ENCODE data around the gene U2AF1.
"Not testable (repeated sequence)": the region's sequence is repeated elsewhere in the genome, so short reads cannot be mapped to it uniquely, and the experiment has no call there.

Gene U2AF1
- 18.5 to 42.3 (median 25.7) reads per million in 4 donors for total RNA-seq

GRCh38 chr21:43106965-43107793 lies at the start of gene U2AF1:
TSS of gene U2AF1 (minus strand) at chr21:43107570. CDS start at chr21:43107494, 76 bp downstream.
- DNase-seq, result peak in 4 of 5 donors; percentile 29 to 73 (median 47)

- DNase-seq, result not testable (repeated sequence)
Measured at GRCh38 chr21:43153601-43154000, 46.2 kb upstream of the U2AF1 start.

DNA sequence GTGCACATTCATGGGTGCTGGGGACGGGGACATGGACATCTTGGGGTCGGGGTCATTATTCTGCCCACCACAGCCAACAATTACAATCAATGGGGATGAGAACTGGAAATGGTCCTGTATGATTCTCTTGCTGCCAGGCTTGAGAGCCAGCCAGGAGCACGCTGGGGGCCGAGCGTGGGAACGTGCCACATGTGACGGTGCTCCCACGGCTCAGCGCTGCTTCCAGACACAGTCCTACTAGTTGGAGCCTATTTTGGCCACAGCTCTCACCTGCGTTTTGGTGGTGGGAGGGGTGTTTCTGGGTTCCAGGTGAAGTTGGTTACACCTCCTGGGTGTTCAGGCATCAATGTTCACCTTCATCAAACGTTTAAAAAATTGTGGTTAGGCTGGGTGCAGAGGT lies 42.0 kb upstream of the U2AF1 start:
- DNase-seq, result not testable (repeated sequence)

DNA sequence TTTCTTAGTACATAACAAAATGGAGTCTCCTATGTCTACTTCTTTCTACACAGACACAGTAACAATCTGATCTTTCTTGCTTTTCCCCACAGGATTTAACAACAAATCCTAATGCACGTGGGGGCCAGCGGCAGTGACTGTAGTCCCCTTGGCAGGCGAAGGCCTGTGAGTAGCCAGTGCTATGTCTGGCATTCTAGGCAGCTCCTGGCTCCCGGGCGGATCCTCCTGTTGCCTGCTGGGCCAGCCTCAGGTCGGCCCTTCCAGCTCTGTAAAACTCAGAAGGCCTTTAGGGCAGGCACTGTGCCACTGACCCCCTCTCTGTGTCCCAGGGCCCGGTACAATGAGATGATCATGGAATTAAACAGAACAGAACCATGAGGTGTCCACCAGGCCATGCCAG lies 40.6 kb upstream of the U2AF1 start:
- not testable (repeated sequence) for DNase-seq

GRCh38 chr21:43146637-43147036 lies 39.3 kb upstream of the U2AF1 start:
- DNase-seq, result not testable (repeated sequence)

DNA sequence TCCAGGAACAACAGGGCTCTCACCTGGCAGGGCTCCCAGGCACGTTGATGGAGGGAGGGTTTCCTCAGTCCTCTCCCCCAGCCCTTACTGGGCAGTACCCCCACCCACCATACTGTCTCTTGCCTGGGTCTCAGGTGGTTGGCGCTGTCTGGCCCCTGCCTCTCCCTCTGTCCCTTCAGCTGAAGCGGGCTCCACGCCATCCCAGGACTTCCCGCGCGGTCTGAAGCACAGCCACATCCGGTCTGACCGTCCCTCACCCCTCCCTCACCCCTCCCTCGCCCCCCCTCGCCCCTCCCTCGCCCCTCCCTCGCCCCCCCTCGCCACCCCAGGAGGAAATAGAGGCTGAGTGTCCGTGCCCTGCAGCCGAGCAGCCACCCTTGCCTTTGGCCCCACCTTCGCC lies 34.0 kb upstream of the U2AF1 start:
- not testable (repeated sequence) for DNase-seq

DNA sequence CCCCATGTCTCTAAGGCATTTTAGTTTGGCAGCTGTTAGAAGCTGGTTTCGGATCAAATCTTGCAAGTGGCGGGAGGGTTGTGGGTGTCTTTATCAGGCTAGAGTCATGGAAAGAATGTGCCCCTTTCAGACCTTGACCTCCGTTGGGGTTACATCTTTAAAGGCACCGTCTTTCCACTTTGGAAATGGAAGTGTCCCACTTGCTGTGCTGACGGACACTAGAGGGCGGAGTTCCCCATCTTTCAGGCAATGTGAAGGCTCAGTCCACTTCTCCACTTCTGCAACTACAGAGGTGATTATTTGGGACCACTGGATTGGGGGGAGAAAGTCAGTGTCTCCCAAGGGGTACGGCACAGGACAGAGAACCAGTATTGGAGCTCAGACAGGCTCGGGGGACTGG lies 31.6 kb upstream of the U2AF1 start:
- not testable (repeated sequence) for DNase-seq

GRCh38 chr21:43134520-43134919 lies 27.1 kb upstream of the U2AF1 start:
- DNase-seq, result not testable (repeated sequence)

- not testable (repeated sequence) for DNase-seq
Measured at GRCh38 chr21:43130094-43130493, 22.7 kb upstream of the U2AF1 start.

- DNase-seq, result not testable (repeated sequence)
Measured at GRCh38 chr21:43115956-43116355, 8.6 kb upstream of the U2AF1 start.

DNA sequence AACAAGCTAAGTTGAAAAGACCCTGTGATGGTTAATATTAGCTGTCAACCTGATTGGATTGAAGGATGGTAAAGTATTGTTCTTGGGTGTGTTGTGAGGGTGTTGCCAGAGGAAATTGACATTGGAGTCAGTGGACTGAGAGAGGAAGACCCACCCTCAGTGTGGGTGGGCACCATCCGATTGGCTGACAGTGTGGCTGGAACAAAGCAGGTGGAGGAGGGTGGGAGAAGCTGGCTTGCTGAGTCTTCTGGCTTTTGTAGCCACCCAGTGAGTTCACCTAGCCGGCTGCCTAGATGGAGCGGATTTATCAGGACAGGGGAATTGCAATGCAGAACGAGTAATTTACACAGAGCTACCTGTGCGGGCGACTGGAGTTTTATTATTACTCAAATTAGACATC lies 7.1 kb upstream of the U2AF1 start:
- DNase-seq, result not testable (repeated sequence)

DNA sequence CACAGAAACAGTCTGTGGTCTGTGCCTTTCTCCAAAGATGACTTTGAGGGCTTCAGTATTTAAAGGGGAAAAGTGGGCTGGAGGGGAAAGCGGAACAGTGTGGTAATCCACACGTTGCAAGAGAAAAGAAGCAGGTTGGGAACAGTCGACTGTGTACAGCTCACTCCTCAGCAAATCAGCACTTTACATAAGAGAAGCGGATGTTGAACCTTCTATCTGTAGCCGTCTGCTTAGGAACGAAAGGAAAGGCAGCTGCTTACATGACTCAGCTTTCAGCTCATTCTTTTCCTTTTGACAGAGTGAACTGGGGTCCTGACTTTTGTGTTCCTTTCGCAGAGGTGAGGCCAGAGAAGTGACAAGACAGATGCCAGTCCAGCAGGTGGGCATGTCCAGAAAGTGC lies 1.6 kb upstream of the U2AF1 start:
- not testable (repeated sequence) for DNase-seq

GRCh38 chr21:43108177-43108576 lies 807 bp upstream of the U2AF1 start:
- not testable (repeated sequence) for DNase-seq

GRCh38 chr21:43107794-43108137 lies 396 bp upstream of the U2AF1 start:
- not testable (repeated sequence) for DNase-seq

DNA sequence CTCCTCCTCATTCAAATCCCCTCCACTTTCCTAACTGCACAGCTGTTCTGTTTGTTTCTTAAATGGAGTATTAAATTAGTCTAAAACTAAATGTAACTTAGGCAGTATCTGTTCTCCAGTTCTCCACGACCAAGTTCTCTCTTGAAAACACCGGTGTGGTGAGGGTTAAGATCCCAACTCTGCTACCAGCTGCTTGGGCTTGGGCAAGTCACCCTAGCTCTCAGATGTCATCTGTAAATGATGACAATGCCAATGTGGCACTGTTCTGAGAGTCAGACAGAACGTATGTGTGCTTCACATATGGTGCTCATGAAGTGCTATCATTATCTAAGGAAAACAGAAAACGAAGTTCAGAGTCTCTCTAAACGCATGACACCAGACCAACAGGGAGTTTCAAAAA lies 2.7 kb downstream of the U2AF1 start:
- not testable (repeated sequence) for DNase-seq

DNA sequence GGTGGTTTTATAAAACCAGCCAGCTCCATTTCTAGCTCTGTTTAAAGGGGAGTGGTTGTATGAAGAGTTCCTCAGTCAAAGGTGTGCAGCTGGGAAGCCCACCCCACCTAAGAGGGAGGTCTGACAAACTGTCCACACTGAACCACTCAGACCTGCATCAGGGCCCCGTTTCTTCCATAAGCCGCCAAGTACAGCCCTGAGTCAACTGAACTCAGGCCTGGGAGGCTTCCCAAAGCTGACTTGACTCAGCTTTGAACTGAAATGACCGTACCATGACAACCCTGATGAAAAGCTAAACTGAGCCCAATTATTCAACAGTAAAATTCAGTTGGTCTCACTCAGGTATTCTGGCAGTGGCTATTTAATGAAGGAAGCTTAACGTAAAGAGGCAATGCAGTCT lies 5.1 kb downstream of the U2AF1 start:
- DNase-seq, result not testable (repeated sequence)

- not testable (repeated sequence) for DNase-seq
Measured at GRCh38 chr21:43101676-43102075, 5.7 kb downstream of the U2AF1 start.

DNA sequence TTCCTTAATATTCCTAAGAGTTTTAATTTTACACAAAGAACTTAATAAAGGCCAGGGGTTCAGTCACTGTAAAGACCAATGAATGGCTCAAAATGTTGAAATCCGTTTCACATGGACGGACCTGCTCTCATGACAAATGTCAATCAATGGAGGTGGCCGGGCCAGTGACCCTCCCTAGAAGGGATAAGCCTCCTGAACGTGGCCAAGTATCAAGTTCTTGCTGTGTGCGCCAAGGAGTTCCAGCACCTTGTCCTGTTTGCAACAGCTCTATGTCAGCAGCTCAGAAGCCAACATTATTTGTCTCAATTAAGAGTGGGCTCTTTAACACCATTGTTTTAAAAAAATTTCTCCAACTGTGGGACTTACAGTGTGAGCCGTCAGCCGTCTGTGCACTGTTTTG lies 6.4 kb downstream of the U2AF1 start:
- not testable (repeated sequence) for DNase-seq

- not testable (repeated sequence) for DNase-seq
Measured at GRCh38 chr21:43091979-43092614, 15.3 kb downstream of the U2AF1 start.

DNA sequence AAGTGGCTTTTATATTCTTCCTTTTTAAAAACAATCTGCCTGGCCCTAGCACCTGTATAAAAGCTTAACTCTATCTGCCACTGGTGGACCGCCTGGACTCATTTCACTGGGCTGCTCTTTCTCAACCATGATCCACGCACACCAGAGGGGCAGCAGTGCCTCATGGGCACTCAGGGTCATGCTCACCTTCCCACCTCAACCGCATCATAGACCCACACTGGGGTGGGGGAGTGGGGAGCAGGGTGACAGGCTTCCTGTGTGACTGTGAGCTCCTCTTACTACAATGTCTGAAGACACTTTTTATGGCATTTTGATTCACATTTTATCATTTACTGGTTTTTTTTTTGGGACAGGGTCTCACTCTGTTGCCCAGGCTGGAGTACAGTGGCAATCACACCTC lies 16.4 kb downstream of the U2AF1 start:
- not testable (repeated sequence) for DNase-seq

- not testable (repeated sequence) for DNase-seq
Measured at GRCh38 chr21:43089463-43089862, 17.9 kb downstream of the U2AF1 start.

DNA sequence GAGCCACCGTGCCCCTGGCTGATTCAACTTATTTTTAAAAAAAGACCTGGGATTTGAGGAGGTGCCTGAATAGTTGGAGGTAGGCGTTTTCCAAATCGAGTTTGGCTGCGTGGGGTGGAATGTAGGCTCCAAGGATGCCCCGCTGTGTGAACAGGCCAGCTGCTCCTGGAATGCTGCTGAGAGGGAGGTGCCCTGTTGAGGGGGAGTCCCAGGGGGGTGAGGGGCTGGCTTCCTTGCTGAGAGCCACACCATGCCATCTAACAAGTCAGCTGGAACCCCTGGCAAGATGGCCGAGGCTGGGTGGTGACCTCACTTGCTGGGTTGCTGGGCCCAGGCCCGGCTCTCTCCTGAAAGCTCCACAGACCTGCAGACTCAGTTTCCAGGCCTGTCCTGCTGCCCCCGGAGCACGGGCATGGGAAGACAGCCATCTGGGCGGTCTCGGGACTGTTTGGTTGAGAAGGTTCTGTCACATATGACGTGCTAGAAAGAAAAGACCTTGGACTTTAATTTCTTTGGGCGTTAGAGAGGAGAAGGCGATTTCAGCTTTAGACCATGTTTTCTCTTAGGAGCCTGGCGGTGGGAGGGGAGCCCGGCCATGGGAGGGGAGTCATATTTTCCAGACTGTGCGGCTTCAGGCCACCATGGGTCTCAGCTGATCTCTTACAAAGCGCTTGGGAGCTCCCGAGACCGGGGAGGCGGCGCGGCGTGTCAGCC lies 24.6 kb downstream of the U2AF1 start:
- DNase-seq, result not testable (repeated sequence)

DNA sequence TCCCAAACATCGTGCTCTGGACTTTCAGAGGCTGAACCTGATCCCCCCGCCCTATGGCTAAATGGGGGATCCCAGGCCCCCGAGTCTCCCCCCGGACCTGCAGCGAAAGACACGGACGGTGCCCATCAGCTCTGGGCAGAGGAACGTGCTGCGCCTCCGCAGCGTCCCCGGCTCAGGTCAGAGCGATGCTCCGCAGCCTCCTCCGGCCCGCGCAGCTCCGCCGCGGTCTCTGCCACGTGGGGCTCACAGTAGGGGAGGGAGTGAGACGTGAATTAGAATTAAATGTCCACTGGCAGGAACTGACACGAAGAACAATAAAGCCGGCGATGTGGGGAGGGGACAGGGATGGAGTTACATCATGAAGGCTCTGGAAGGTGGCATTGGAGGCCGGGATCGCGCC lies 30.7 kb downstream of the U2AF1 start:
- not testable (repeated sequence) for DNase-seq

All from T-helper 1 cell (primary cell).